ENCODE results near the gene DIS3L.

GRCh38 chr15:66253418-66254088 is 39.8 kb upstream of the DIS3L start, which contains the start of gene MEGF11:
- TF ChIP-seq FOXK2 (IDR thresholded peaks at IDR 0.05), result no peak
- TF ChIP-seq FOXM1 (IDR thresholded peaks at IDR 0.05; ENCODE audit: borderline replicate concordance), result no peak
- TF ChIP-seq PKNOX1 (IDR thresholded peaks at IDR 0.05), result no peak
- no peak for TF ChIP-seq SP1 (IDR thresholded peaks at IDR 0.05)
- no peak for TF ChIP-seq ELF4 (IDR thresholded peaks at IDR 0.05)
- no peak for TF ChIP-seq NFRKB (IDR thresholded peaks at IDR 0.05)
- no peak for TF ChIP-seq CTBP1 (IDR thresholded peaks at IDR 0.05; ENCODE audit: borderline replicate concordance)
- TF ChIP-seq BHLHE40 (IDR thresholded peaks at IDR 0.05; ENCODE audit: borderline replicate concordance), result no peak

All from HEK293T (cell line).